GM19043 (cell line): ENCODE data around the gene HSPA12A.

Experiments used
- ATAC-seq: cut with Tn5 transposase; IDR thresholded peaks from one replicate; pipeline ENCODE4 v1.9.1; 2021; ENCODE audit warnings: low read depth; ENCODE audit not compliant: unreplicated experiment

Gene HSPA12A

DNA sequence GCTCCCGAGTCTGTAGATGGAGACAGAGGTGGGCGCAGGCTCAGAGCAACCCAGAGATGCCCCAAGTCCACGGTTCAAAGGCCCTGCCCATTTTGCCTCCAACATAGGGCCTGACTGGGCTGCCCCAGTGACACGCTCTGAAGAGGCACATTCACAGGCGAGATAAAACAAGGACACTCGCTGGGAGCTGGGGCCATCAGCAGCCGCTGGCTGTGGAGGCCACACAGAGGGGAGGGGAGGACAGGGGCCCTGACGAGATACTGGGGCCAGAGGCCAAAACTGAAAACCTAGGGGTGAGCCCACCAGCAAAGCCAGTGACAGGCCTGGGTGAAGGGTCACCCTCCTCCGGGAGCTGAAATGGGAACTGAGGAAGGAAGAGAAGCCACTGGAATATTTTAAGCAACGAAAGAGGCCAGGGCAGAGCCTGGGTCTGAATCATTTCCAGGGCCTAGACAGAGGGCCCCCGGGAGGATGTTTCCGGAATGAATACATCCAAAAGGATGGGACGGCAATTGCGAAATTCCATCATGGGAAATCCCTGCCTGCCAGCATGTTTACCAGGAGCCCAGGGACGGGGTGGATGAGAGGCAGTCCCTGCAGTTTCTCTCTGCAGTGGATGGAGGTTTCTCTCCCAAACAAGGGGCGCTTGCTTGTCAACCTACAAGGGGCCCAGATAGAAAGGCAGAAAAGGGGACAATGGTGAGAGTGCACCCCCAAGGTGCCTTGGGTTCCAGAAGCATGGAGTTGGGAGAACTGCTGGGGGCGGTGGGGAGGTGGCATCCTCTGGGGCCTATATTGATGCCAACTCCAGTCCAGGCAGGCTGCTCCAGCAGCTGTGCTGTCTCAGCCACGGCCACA, 29.0 kb upstream of the HSPA12A start:
- no peak for ATAC-seq

DNA sequence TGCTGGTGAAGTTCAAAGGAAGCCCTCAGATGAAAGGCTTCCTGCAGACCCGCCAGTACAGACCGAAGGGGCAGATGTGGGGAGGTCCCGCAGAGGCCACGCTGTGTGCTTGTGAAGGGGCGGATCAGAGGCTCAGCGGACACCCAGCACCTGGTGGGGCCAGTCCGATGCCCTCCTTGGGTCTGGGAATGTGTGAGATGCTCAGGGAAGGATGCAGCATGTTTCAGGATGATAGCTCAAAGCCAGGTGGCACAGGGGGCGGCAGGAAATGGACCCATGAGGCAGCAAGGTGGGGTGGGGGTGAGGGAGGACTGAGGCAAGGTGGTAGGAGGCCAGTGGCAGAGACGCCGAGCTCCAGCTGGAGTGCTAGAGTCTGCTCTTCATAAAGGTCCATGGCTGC, 27.9 kb upstream of the HSPA12A start:
- ATAC-seq: no peak

DNA sequence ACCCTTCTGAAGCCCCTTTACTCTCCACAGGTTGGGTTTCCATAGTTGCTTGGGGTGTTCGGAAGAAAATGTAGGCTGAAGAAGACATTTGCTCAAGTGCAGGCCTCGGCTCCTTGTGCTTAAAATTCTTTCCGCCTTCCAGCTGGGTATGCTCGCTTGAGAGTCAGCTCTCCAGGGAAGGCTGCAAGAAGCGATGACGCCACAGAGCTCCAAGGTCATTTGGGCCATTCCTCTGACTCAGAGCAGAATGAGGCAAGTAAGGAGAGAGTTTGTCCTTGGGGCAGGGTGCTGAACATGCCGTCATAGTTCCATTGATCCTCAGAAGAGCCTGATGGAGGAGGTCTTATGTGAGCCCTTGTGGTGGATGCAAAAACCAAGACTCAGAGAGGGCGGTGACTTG, 27.4 kb upstream of the HSPA12A start:
- ATAC-seq: no peak

DNA sequence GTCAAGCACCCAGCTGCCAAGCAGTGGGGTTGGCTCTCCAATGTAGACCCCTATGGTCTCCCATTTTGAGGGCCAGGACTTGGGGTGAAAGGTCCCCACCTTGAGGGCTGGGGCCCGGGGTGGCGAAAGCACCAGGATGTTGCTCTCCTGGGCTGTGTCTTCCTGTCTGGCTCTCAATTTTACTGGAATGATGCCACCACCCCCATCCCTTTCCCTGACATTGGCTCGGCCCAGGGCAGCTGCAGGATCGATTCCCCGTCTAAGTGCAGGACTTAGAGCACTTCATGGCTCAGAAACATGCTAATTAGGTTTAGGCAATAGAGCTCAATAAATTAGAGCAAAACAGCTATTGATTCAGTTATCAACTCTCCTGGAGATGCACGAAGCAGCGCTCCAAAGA, 27.0 kb upstream of the HSPA12A start:
- ATAC-seq: no peak

DNA sequence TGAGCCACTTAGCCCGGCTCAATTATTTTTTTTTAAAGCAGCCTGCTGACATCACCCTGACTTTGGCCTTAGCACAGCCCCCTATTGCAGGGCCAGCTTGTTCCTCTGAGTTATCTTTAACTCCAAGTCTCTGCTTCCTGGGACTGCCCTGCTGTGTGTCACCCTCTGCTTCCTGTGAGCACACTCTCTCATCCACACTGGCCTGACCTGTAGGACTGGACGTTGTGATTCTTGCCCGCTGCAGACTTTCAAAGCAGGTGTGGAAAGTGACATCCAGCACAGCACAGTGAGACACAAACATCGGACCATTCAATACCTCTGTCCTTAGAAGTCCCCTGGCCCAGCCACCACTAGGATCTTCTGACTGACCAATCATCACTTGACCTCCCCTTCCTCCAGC, 26.4 kb upstream of the HSPA12A start:
- ATAC-seq: no peak

DNA sequence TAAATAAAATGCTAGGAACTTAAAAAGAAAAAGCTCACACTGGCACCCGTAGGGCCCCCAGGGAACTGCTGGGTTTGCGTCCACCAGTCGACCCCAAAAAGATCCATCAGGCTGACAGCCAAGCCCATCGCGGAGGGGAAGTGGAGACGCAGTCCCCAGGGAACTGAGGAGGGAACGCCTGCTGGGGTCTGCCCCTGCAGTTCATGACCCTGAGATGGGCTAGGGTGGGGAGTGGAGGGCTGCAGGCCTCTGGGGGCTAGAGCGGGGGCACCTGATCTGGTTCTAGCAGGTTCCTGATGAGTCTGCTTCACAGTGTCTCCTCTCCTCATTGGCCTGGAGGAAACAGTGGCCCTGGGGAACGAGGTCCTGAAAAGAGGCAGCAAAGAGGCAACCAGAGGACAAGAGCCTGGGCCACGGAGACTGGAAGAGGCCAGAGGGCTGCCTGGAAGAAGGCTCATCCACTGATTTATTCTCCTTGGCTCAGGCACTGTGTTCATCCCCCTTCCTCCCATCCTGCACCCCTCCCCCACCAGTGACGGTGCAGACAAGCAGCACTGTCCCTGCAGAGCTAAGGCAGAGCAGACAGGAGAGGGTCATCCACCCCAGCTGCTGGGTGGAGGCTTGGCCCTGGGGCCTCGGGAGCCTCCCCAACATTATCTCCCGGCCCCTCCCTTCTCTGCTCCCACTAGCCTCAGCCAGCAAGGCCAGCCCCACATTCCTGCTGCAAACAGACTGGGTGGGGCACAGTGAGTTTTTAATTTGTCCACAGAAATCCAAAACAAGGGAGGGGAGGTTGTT, 24.7 kb upstream of the HSPA12A start:
- no peak for ATAC-seq

DNA sequence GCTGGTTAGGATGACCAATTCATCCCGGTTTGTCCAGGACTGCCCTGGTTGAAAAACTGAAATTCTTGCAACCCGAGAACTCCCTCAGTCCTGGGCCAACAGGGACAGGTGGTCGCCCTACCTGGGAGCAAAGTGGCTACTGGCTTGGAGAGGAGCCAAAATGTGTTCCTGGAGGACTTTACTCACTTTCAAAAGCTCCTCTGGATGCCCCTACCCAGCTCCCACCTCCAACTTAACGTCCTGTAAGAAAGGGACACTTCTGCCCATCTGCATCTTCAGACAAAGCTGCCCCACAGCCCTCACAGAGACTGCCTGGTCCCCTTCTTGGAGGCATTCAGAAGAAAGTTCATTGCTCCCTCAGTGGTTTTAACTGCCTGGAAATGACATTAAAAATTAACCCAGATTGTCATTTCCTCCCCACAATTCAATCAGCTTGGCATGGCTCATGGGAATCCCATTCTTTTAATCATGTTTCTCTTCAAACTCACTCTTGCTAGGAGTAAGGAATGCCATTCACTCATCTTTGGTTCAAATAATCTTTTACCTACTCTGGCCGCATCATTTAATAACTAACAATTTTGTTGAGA, 24.0 kb upstream of the HSPA12A start:
- ATAC-seq: no peak

DNA sequence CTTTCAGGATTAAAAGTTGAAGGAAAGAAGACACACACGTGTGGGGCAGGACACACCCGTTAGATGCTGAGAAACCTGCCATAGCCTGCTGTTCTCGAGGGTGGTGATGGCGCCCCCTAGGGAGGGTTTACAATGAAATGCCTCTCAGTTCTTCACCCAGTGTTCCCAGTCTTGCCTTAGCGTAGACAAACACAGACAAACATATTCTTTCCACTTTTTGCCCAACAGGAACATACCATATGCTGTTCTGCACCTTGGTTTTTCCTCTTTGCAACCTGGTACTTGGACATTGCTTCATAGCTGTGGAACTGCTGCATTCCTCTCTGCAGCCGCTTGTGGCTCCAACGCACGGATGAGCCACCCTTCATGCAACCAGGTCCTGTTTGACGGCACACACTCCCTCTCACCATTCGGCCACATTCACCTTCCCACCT, 23.3 kb upstream of the HSPA12A start:
- ATAC-seq: no peak

DNA sequence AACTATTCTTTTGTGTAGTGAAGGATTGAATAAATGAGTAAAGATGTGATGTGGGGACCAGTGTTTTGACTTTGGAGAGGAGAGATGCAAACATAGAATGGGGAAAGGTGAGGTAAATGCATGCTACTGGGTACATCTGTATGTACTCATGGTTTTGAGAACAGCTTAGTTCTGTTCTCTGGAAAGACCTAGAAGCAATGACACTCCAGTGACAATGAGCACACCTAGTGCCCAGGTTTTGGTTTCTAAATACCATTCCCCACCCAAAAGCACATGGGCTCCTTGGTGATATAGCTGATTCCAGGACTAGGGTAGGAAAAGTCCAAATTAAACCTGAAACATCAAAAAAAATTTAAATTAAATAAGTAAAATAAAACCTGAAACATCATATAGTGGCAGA, 22.6 kb upstream of the HSPA12A start:
- ATAC-seq: no peak

DNA sequence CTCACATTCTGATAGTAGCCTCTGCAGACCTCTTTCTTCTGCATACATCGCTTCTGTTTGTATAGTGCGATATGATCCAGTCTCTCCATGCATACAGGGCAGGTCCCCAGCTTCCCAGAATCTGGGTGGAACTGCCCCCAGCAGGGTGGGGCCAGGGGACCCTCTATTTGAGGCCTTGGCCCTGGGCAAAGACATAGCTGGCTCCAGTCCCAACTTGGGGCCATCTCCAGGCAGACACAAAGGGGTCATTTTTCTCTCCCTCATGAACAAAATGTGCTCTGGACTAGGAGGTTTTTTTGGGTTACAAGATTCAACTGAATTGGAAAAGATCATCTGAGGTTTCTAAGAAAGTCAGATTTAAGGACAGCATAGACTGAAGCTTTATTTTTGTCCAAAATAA, 21.1 kb upstream of the HSPA12A start:
- no peak for ATAC-seq

DNA sequence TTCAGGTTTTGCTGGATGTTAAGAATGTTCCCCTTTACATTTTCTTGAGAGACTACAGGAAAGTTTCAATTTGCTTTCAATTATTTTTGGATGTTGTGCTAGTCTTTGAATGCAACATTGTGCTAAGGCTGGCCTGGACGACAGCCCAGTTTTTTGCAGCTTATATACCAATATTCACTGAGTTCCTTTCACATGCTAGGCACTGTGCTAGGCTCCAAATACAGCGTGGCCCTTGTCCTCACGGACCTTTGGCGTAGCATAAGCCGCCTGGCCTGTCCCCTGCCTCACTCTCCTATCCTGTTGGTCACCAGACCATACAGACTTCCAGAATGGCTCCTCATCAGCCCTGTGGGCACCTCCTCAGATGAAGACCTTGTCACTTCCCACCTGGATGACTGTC, 19.5 kb upstream of the HSPA12A start:
- ATAC-seq: no peak

DNA sequence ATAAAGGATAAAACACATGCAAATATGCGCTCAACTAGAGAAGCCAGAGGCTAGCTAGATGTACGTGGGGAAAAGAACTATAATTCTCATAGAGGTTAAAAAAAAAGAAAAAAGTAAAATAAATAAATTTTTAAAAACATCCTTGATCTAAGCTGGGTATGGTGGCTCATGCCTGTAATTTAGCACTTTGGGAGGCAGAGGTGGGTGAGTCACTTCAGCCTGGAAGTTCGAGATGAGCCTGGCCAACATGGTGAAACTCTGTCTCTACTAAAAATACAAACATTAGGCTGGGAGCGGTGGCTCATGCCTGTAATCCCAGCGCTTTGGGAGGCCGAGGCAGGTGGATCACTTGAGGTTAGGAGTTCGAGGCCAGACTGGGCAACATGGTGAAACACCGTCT, 18.6 kb upstream of the HSPA12A start:
- no peak for ATAC-seq

DNA sequence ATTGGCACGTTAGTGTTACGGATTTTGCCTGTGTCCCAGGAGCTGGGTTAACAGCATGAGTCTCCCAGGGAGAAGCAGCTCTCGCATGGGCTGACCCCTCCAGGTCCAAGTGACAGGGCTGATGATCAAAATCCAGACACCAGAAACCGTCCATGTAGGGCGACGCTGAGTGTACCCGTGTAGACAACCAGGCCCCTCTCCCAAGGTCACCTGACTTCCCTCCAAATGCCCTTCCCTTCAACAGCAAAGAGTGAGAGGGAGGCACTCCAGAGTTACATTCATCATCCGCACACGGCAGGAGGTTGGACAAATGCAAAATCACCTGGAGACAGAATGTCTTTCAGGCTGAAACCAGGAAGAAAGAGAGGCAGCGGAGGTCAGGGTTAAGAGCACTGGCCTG, 14.9 kb upstream of the HSPA12A start:
- ATAC-seq: no peak

DNA sequence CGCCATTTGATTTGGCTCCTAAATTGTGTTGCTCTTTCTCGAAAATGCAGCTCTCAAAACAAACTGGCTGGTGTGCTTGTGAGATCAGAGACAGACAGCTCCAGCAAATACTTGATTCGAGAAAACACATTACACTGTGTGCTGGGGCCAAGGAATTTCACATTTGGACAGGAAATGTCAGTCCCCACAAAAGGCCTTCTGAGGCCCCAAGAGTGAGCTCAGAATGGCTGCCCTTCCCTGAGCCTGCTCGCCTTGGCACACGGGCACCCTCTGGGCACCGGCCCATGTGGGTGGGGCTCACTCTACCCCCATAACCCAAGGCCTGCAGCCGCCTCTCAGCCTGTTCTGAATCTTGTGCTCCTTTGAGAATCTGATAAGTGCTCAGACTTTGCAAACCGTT, 13.9 kb upstream of the HSPA12A start:
- no peak for ATAC-seq

DNA sequence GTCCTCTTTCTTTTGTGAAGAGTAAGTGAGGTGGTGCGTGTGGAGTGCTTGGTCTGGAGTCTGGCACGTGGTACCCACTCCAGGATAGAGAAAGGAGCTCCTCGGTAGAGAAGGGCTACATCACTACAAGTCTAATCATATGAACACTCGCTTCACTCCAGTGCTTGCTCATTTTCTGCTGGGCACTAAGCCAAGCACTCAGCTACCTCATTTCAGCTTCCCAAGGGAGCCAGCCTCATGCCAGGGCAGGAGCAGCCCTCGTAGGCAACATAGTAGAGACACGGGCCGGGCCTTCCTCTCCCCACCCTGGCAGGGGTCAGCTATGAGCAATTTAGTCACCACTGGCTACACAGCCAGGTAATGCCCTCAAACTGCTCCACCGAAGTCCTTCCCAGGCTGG, 11.4 kb upstream of the HSPA12A start:
- no peak for ATAC-seq

DNA sequence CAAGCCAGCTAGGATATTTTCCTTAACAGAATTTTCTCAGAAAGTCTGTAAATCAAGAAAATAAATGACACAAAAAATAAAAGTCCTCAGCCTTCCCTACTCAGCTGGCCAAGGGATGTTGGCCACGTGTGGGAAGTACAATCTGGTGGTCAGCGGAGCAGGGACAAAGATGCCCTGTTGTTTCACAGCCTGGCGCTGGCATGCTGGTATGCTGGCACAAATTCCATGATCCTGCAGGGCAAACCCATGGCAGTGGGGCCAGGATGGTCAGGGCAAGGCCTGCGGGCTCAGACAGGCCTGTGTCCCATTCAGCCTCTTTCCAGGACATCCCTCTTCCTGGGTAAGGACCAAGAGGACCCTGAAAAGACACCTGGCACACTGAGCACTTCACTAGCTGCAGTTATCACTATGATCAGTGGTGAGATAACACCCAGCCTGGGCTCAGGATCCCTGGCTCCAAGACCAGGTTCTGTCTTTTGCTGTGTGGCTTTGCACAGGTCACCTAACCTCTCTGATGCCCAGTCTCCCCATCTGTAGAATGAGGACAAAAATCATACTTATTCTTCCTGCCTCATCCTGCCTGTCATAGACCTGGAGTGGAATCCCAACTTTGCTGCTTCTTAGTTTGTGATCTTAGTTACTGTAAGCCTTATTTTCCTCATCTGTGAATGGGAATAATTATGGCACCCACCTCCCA, 10.8 kb upstream of the HSPA12A start:
- ATAC-seq: no peak

DNA sequence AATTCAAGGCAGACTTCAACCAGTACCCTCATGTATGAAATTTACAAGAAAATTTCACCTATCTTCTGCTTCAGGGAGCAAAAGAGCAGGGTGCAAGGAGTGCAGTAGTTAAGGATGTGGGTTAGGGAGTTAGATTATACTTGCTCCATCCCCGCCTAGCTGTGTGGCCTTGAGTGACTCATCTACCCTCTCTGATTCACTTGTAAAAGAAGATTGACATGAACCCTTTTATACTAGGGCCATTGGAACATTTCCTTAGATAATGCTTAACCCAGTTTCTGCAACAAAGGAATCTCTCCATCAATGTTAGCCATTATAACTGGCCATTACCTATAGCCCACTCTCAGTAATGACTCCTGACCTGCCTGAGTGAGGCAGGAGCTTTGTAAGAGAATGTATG, 10.2 kb upstream of the HSPA12A start:
- ATAC-seq: no peak

DNA sequence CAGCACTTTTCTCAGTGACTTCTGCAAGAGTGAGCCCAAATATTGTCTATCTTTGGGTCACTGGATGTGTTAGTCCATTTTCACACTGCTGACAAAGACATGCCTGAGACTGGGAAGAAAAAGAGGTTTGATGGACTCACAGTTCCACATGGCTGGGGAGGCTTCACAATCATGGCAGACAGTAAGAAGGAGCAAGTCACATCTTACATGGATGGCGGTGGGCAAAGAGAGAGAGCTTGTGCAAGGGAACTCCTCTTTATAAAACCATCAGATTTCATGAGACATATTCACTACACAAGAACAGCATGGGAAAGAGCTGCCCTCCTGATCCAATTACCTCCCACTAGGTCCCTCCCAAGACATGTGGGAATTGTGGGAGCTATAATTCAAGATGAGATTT, 6.1 kb upstream of the HSPA12A start:
- no peak for ATAC-seq

DNA sequence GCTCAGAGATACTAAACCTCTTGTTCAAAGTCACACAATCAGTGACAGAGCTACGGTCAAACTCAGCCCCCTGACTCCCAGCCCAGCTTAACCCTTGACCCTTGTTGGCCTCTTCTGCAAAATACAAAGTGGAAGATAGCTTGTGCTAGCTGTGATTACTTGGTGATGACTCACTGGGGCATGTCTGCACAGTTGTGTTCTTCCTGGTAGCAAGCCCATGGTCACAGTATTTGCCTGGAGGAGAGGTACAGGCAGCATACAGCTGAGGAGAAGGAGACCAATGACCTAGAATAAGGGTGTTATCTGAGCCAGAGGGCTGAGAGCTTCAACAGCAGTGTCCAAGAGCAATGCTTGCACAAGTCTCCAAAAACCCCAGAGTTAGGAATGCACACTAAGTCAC, 5.7 kb upstream of the HSPA12A start:
- no peak for ATAC-seq

DNA sequence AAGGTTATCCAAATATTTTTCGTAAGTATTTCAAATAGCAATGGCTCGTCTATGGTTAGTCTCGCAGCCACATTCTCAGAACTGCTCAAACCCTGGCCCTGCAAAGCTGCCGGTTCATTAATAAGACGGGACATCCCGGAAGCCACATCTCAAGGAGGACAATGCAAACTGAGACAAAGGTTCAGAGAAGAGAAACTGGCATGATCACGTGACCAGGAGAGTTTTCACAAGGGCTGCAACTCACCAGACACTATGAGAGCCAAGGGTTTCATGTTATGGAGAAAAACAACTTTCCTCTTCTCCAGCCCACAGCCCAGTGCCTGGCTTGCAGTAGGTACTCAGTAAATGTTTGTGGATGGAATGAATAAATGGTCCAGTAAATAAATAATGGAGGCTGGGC, 5.0 kb upstream of the HSPA12A start:
- no peak for ATAC-seq

DNA sequence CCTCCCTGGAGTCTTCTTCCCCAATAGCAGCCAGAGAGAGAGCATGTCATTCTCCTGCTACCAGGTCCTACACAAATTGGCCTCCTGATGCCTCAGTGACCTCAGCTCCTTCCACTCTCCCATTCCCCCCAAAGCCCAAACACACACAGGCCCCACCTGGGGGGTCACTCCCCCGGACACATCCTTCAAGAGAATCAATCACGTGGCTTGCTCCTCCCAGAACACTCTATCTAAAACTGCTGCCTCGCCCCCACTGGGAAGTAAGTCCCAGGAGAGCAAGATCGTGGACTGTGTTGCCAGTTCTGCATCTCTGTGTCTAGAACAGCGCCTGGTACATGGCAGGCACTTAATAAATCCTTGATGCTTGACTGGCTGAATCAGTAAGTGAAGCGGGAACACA, 2.5 kb upstream of the HSPA12A start:
- no peak for ATAC-seq
